H9 (cell line): ENCODE results near the gene C1D. TPM values are rescaled to one million over a fixed set of nuclear protein-coding genes. Genes with fewer than 3 reads are reported as not detected.

Experiments used
- DNase-seq: peaks from one replicate; pipeline ENCODE4 v3.0.0-alpha.2; 2017
- H2AFZ ChIP-seq: one replicate; pipeline ENCODE4 v1.6.1; 2013; ENCODE audit warnings: mild to moderate bottlenecking, low read length, control low read depth, moderate library complexity
- H2AK5ac ChIP-seq: 2 replicates; pipeline ENCODE4 v1.6.1; 2013; ENCODE audit warnings: low read length, control low read depth, mixed read lengths; ENCODE audit not compliant: insufficient read length
- H2BK120ac ChIP-seq: one replicate; pipeline ENCODE4 v1.6.1; 2013; ENCODE audit warnings: low read depth, mild to moderate bottlenecking, low read length, control low read depth, inconsistent platforms; ENCODE audit not compliant: poor library complexity, severe bottlenecking
- H2BK12ac ChIP-seq: 2 replicates; pipeline ENCODE4 v1.6.1; 2013; ENCODE audit warnings: low read length, control low read depth, mixed read lengths, low read depth; ENCODE audit not compliant: insufficient read length
- H2BK15ac ChIP-seq: 2 replicates; pipeline ENCODE4 v1.6.1; 2013; ENCODE audit warnings: low read depth, low read length, control low read depth
- H2BK20ac ChIP-seq: one replicate; pipeline ENCODE4 v1.6.1; 2013; ENCODE audit warnings: low read depth, mild to moderate bottlenecking, low read length, control low read depth, inconsistent platforms; ENCODE audit not compliant: poor library complexity, severe bottlenecking
- H2BK5ac ChIP-seq: 2 replicates; pipeline ENCODE4 v1.6.1; 2013; ENCODE audit warnings: low read length, control low read depth, mixed read lengths; ENCODE audit not compliant: insufficient read length
- H3K14ac ChIP-seq: 2 replicates; pipeline ENCODE4 v1.6.1; 2013; ENCODE audit warnings: low read length, control low read depth; ENCODE audit not compliant: insufficient read depth
- H3K18ac ChIP-seq: 2 replicates; pipeline ENCODE4 v1.6.1; 2013; ENCODE audit warnings: low read depth, mild to moderate bottlenecking, mixed read lengths, low read length, control low read depth; ENCODE audit not compliant: insufficient read length
- H3K23ac ChIP-seq: 2 replicates; pipeline ENCODE4 v1.6.1; 2013; ENCODE audit warnings: low read length, control low read depth, mixed read lengths, low read depth; ENCODE audit not compliant: insufficient read length
- H3K23me2 ChIP-seq: 2 replicates; pipeline ENCODE4 v1.6.1; 2013; ENCODE audit warnings: low read depth, mild to moderate bottlenecking, mixed read lengths, low read length, control low read depth; ENCODE audit not compliant: insufficient read length, poor library complexity, severe bottlenecking
- H3K27ac ChIP-seq: 2 replicates; pipeline ENCODE4 v1.5.1; 2013; ENCODE audit warnings: low read length, control low read depth, mixed read lengths, low read depth; ENCODE audit not compliant: insufficient read length
- H3K27me3 ChIP-seq: 2 replicates; pipeline ENCODE4 v1.6.1; 2013; ENCODE audit warnings: low read length, control low read depth, inconsistent platforms; ENCODE audit not compliant: insufficient read depth
- H3K4ac ChIP-seq: 2 replicates; pipeline ENCODE4 v1.6.1; 2013; ENCODE audit warnings: low read depth, mild to moderate bottlenecking, control low read depth, inconsistent platforms, low read length, moderate library complexity
- H3K4me1 ChIP-seq: 2 replicates; pipeline ENCODE4 v1.6.1; 2013; ENCODE audit warnings: low read length, control low read depth, inconsistent platforms; ENCODE audit not compliant: insufficient read depth
- H3K4me2 ChIP-seq: 2 replicates; pipeline ENCODE4 v1.6.1; 2013; ENCODE audit warnings: low read length, control low read depth, mixed read lengths; ENCODE audit not compliant: insufficient read length, insufficient read depth
- H3K56ac ChIP-seq: 2 replicates; pipeline ENCODE4 v1.6.1; 2013; ENCODE audit warnings: low read depth, mild to moderate bottlenecking, mixed read lengths, low read length, control low read depth; ENCODE audit not compliant: insufficient read length
- H3K79me1 ChIP-seq: 2 replicates; pipeline ENCODE4 v1.6.1; 2013; ENCODE audit warnings: low read depth, mild to moderate bottlenecking, moderate library complexity, low read length, control low read depth, inconsistent platforms; ENCODE audit not compliant: insufficient read depth, poor library complexity, severe bottlenecking
- H3K79me2 ChIP-seq: 2 replicates; pipeline ENCODE4 v1.6.1; 2013; ENCODE audit warnings: low read length, control low read depth, inconsistent platforms; ENCODE audit not compliant: insufficient read depth
- H3K9ac ChIP-seq: 2 replicates; pipeline ENCODE4 v1.6.1; 2013; ENCODE audit warnings: low read length, control low read depth, mixed read lengths; ENCODE audit not compliant: insufficient read length; ENCODE audit errors: extremely low read depth
- H3K9me3 ChIP-seq: one replicate; pipeline ENCODE4 v1.6.1; 2013; ENCODE audit warnings: low read depth, low read length, inconsistent platforms; ENCODE audit not compliant: control insufficient read depth
- H3T11ph ChIP-seq: one replicate; pipeline ENCODE4 v1.6.1; 2013; ENCODE audit warnings: mild to moderate bottlenecking, low read length, control low read depth, inconsistent platforms
- H4K20me1 ChIP-seq: one replicate; pipeline ENCODE4 v1.6.1; 2013; ENCODE audit not compliant: control insufficient read depth, insufficient read length, insufficient read depth
- H4K5ac ChIP-seq: 2 replicates; pipeline ENCODE4 v1.6.1; 2013; ENCODE audit warnings: low read depth, mild to moderate bottlenecking, mixed read lengths, low read length, control low read depth; ENCODE audit not compliant: insufficient read length
- H4K8ac ChIP-seq: replicated peaks from 2 replicates; pipeline ENCODE4 v1.6.1; 2013; ENCODE audit warnings: low read length, control low read depth, mixed read lengths, low read depth; ENCODE audit not compliant: insufficient read length
- H4K91ac ChIP-seq: 2 replicates; pipeline ENCODE4 v1.6.1; 2013; ENCODE audit warnings: low read depth, mild to moderate bottlenecking, moderate library complexity, mixed read lengths, low read length, control low read depth; ENCODE audit not compliant: insufficient read length
- H3K27ac Mint-ChIP-seq, 3 experiments: 2 replicates in 2 of 3; 3 replicates in 1 of 3; pipeline ENCODE4 v1.8.0; 2020 to 2021; ENCODE audit warnings: mixed read lengths in 3 of 3, mild to moderate bottlenecking in 1 of 3, moderate library complexity in 1 of 3
- H3K27me3 Mint-ChIP-seq: 2 replicates; pipeline ENCODE4 v1.8.0; 2021; ENCODE audit warnings: low read depth, mild to moderate bottlenecking, moderate library complexity, mixed read lengths
- H3K36me3 Mint-ChIP-seq, 3 experiments: 2 replicates in 2 of 3; 3 replicates in 1 of 3; pipeline ENCODE4 v1.8.0; 2020 to 2021; ENCODE audit warnings: low read depth in 3 of 3, mixed read lengths in 3 of 3; ENCODE audit not compliant: insufficient read depth in 1 of 3
- H3K4me1 Mint-ChIP-seq, 2 experiments: 2 replicates each; pipeline ENCODE4 v1.8.0; 2020; ENCODE audit warnings: mixed read lengths in 2 of 2
- H3K4me3 Mint-ChIP-seq, 2 experiments: 2 replicates in 1 of 2; 3 replicates in 1 of 2; pipeline ENCODE4 v1.8.0; 2020 to 2021; ENCODE audit warnings: mild to moderate bottlenecking in 2 of 2, mixed read lengths in 2 of 2, moderate library complexity in 1 of 2
- H3K9me3 Mint-ChIP-seq, 2 experiments: 2 replicates in 1 of 2; 3 replicates in 1 of 2; pipeline ENCODE4 v1.8.0; 2020; ENCODE audit warnings: mild to moderate bottlenecking in 2 of 2, mixed read lengths in 2 of 2, moderate library complexity in 1 of 2
- WGBS: extraction: QIAGEN DNeasy Blood & Tissue Kit; methylation state at CpG from one replicate; pipeline ENCODE4 v1.1.7; 2013; ENCODE audit warnings: missing lambda C conversion rate, low lambda C conversion rate, mixed read lengths; ENCODE audit not compliant: insufficient read length; ENCODE audit errors: extremely low coverage; 5-methylcytosine and 5-hydroxymethylcytosine counted together
- total RNA-seq: library from RNA; stranded (reverse); gene quantifications from 2 replicates; pipeline ENCODE4 v1.2.1, GENCODE V29; 2021
- TF ChIP-seq, protein P1 (sequence below): fragments of 200-600 bp; sonication (generic); conservative IDR thresholded peaks from 3 replicates; pipeline ENCODE4 v1.8.0; 2021; ENCODE audit warnings: antibody characterized with exemption, mild to moderate bottlenecking

The C1D gene
- total RNA-seq, 1 experiment from 2014 or later: 19.7 TPM

- Histone ChIP-seq H3K4me1 (no peaks in the 10 kb centered on the region), H3K14ac (no peak overlapping the region), H2AK5ac (no peak overlapping the region), H2BK120ac (no peak overlapping the region), H3K27ac (no peak overlapping the region), H4K5ac (no peak overlapping the region), H3K79me2 (no peaks in the 10 kb centered on the region), H3K56ac (no peak overlapping the region), H2BK20ac (no peak overlapping the region), H4K8ac (no peak overlapping the region), H3K4ac (no peak overlapping the region), H3K23me2 (no peaks in the 10 kb centered on the region), H3K27me3 (no peaks in the 10 kb centered on the region), H2BK5ac (no peak overlapping the region), H2BK12ac (no peak overlapping the region), H3K9me3 (no peaks in the 10 kb centered on the region), H4K91ac (no peak overlapping the region), H2AFZ (no peak overlapping the region), H2BK15ac (no peak overlapping the region), H3T11ph (no peak overlapping the region), H3K4me2 (no peak overlapping the region), H3K79me1 (no peaks in the 10 kb centered on the region), H3K9ac (no peak overlapping the region), H4K20me1 (no peaks in the 10 kb centered on the region), H3K18ac (no peak overlapping the region), H3K23ac (no peak overlapping the region)
- peaks cover 4% of the 10 kb centered on the region; the same call in 1 of the 2 replicates for H3K27me3 Mint-ChIP-seq
- TF ChIP-seq, protein P1, sequence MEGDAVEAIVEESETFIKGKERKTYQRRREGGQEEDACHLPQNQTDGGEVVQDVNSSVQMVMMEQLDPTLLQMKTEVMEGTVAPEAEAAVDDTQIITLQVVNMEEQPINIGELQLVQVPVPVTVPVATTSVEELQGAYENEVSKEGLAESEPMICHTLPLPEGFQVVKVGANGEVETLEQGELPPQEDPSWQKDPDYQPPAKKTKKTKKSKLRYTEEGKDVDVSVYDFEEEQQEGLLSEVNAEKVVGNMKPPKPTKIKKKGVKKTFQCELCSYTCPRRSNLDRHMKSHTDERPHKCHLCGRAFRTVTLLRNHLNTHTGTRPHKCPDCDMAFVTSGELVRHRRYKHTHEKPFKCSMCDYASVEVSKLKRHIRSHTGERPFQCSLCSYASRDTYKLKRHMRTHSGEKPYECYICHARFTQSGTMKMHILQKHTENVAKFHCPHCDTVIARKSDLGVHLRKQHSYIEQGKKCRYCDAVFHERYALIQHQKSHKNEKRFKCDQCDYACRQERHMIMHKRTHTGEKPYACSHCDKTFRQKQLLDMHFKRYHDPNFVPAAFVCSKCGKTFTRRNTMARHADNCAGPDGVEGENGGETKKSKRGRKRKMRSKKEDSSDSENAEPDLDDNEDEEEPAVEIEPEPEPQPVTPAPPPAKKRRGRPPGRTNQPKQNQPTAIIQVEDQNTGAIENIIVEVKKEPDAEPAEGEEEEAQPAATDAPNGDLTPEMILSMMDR: no peak
- WGBS: no CpG with 5 or more reads among the region's 1 CpG
- 0 out of 4 replicates have a peak, but pooled peaks cover 0 to 4% of the 10 kb centered on the region in 2 experiments for H3K4me1 Mint-ChIP-seq
- H3K4me3 Mint-ChIP-seq: no peak overlapping the region
- DNase-seq: no peak
- H3K27ac Mint-ChIP-seq: no peak overlapping the region
- no peaks in the 10 kb centered on the region for H3K36me3 Mint-ChIP-seq
- no peaks in the 10 kb centered on the region for H3K9me3 Mint-ChIP-seq
These were observed 37.4 kb upstream of the C1D start for GRCh38 chr2:68100189-68100588.
